ENCODE data around the gene RFFL. TPM values are rescaled to one million over a fixed set of nuclear protein-coding genes. Genes with fewer than 3 reads are reported as not detected.

The RFFL gene, protein sequence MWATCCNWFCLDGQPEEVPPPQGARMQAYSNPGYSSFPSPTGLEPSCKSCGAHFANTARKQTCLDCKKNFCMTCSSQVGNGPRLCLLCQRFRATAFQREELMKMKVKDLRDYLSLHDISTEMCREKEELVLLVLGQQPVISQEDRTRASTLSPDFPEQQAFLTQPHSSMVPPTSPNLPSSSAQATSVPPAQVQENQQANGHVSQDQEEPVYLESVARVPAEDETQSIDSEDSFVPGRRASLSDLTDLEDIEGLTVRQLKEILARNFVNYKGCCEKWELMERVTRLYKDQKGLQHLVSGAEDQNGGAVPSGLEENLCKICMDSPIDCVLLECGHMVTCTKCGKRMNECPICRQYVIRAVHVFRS
- 11.5 and 14.4 TPM in 2 replicates for total RNA-seq (2011; cell fraction: chromatin; rRNA removed; ENCODE audit: low replicate concordance)
- 9.2 and 10.5 TPM in 2 replicates for total RNA-seq (2011; cell fraction: nucleolus; rRNA removed)
- total RNA-seq (2011; cell fraction: nucleoplasm; rRNA removed), result 11.7 and 23.2 TPM in 2 replicates
- total RNA-seq (2014; rRNA removed), result 12.7 and 16.4 TPM in 2 replicates
- total RNA-seq (2014; rRNA removed; fragmentation: Illumina TruSeq; extraction: Trizol), result 12.5 and 12.8 TPM in 2 replicates
- 12.4 and 12.5 TPM in 2 replicates for total RNA-seq (2015; rRNA removed; fragmentation: Illumina TruSeq; extraction: Trizol)
- 18.1 and 19.3 TPM in 2 replicates for total RNA-seq (2021)
- polyA plus RNA-seq (2011; rRNA removed), result 11.9 and 15.9 TPM in 2 replicates
- 12.4 and 14.9 TPM in 2 replicates for polyA plus RNA-seq (2011; cell fraction: cytosol; rRNA removed)
- 4.3 and 7.3 TPM in 2 replicates for polyA plus RNA-seq (2011; cell fraction: nucleus; rRNA removed)
- 11.4 and 12.5 TPM in 2 replicates for polyA plus RNA-seq (2012)
- 13.7 and 13.9 TPM in 2 replicates for polyA plus RNA-seq (2014; fragmentation: Illumina TruSeq; extraction: Trizol)
- polyA plus RNA-seq (2014; fragmentation: Nextera tagmentation; extraction: Ambion mirVana), result 1 to 10 TPM; 3.4 to 3.7 TPM
- polyA plus RNA-seq (2014; rRNA removed), result 9.2 and 9.6 TPM in 2 replicates
- 21.2 and 39.4 TPM in 2 replicates for polyA minus RNA-seq (2011; rRNA and poly(A)+ RNA removed)
- polyA minus RNA-seq (2011; cell fraction: cytosol; rRNA and poly(A)+ RNA removed), result 16.7 and 19.7 TPM in 2 replicates
- 3.3 and 3.5 TPM in 2 replicates for polyA minus RNA-seq (2011; cell fraction: nucleus; rRNA and poly(A)+ RNA removed)
- Bru-seq, nascent RNA, result percentile 63 among the genes with signal in this experiment
- BruChase-seq, experiment 1, labeled RNA remaining after a 2-hour chase, result percentile 75 among the genes with signal in this experiment
- percentile 83 among the genes with signal in this experiment for BruChase-seq, experiment 2, labeled RNA remaining after a 6-hour chase
- long read RNA-seq, experiment 1, full-length matches to known transcripts, result 6 of 37 reads
- long read RNA-seq, experiment 1, partial matches to known transcripts, result 11 of 37 reads
- long read RNA-seq, experiment 1, other reads (novel, unspliced or antisense), result 20 of 37 reads
- long read RNA-seq, experiment 2, full-length matches to known transcripts, result 2 of 10 reads
- long read RNA-seq, experiment 2, partial matches to known transcripts, result 0 of 10 reads
- long read RNA-seq, experiment 2, other reads (novel, unspliced or antisense), result 8 of 10 reads
- long read RNA-seq, experiment 3, full-length matches to known transcripts, result 1 of 5 reads
- long read RNA-seq, experiment 3, partial matches to known transcripts, result 0 of 5 reads
- long read RNA-seq, experiment 3, other reads (novel, unspliced or antisense), result 4 of 5 reads

- Histone ChIP-seq H3K9ac (ENCODE audit: insufficient read depth in 1 of 2, low read depth in 2 of 2, low read length in 2 of 2) (peak within 1 kb of the TSS; percentile 8 to 72; a peak in 3 of 4 replicates), H2AFZ (ENCODE audit: low read depth, low read length) (peak within 1 kb of the TSS; percentile 85), H3K4me2 (ENCODE audit: insufficient read depth, low read length) (peak within 1 kb of the TSS; percentile 68), H4K20me1 (replicated peaks; ENCODE audit: control insufficient read depth, insufficient read depth, low read length) (no peaks in the 10 kb centered on the region), H3K9me1 (ENCODE audit: control insufficient read depth, insufficient read depth, low read length) (no peaks in the 10 kb centered on the region), H3K27me3 (ENCODE audit: control insufficient read depth in 2 of 2, insufficient read depth in 2 of 2, low read length in 2 of 2) (no peaks in the 10 kb centered on the region), H3K4me3 (no peak within 1 kb of the TSS; the same call in 1 of the 2 replicates), H3K9me3 (replicated peaks; ENCODE audit: control insufficient read depth, insufficient read depth, low read depth, low read length) (no peaks in the 10 kb centered on the region), H3K27ac (ENCODE audit: extremely low read depth, low read depth, low read length) (peak within 1 kb of the TSS; percentile 82), H3K36me3 (ENCODE audit: control insufficient read depth, insufficient read depth, low read length) (no peaks in the 10 kb centered on the region), H3K79me2 (ENCODE audit: control insufficient read depth, insufficient read depth, low read length) (peaks cover 7% of the 10 kb centered on the region), H3K4me1 (replicated peaks in 1 of 2; ENCODE audit: control insufficient read depth in 2 of 2, insufficient read depth in 2 of 2, low read length in 2 of 2) (peaks cover 31 to 41% of the 10 kb centered on the region in 2 experiments)
- ChIA-PET POLR2A (interaction anchor here (0.6 to 3.8 kb wide), 13 partner anchors 10 to 1140 kb away, joined by 3 to 20 read pairs (median 6); no protein-coding TSS in a partner anchor), CTCF (ENCODE audit: low intra/inter-chr PET ratio) (interaction anchor here (0.7 kb wide), 1 partner anchor 66 kb away, joined by 5 read pairs; no protein-coding TSS in a partner anchor)
- ATAC-seq (peak; percentile 92), FAIRE-seq (peak; percentile 96), DNase-seq (ENCODE audit: extremely low read depth in 1 of 4, low spot score in 3 of 4) (peak; percentile 82 to 90 (median 83))
- in situ Hi-C loops (cut with MboI) (no loop called here), intact Hi-C loops (cut with micrococcal nuclease) (loop anchor here (2.0 kb wide), 1 partner anchor 25 kb away; no protein-coding TSS in a partner anchor)
- 2% methylated on average over 6 of the region's 6 CpGs for WGBS (ENCODE audit: insufficient coverage, low coverage, missing lambda C conversion rate)
- BruUV-seq (replicated peaks), result no TSS peak
- 0 out of 4 replicates have a peak, but pooled peaks of 1 of the 2 experiments have one; percentile 60 for TF ChIP-seq ZNF318 (IDR thresholded peaks at IDR 0.05; ENCODE audit: borderline replicate concordance in 1 of 2, low read depth in 1 of 2)
- no peak for TF ChIP-seq ZNF780A (CRISPR knock-in tag; IDR thresholded peaks at IDR 0.05)
- no peak for TF ChIP-seq ZZZ3 (IDR thresholded peaks at IDR 0.05)
- TF ChIP-seq CREM (IDR thresholded peaks at IDR 0.05; ENCODE audit: low read depth), result 0 out of 2 replicates have a peak, but pooled peaks have one; percentile 10
These were observed at the start of gene RFFL for GRCh38 chr17:35063514-35064223. TSS of gene RFFL (minus strand) at chr17:35063707. CDS start at chr17:35026553, 37,154 bp downstream.

Measured in K562 (cell line).